ENCODE data around the gene TRMT13. TPM values are rescaled to one million over a fixed set of nuclear protein-coding genes. Genes with fewer than 3 reads are reported as not detected.

TRMT13 gene
- polyA plus RNA-seq, 1 donor (not counting 4 experiments of a cell fraction or from before 2014, with no cell fraction given): 15.3 TPM

GRCh38 chr1:100151679-100152078, 18.7 kb downstream of the TRMT13 start:
- Histone ChIP-seq H3K36me3 (ENCODE audit: control insufficient read depth in 2 of 2, extremely low read depth in 1 of 2, insufficient read depth in 2 of 2, low read length in 2 of 2) (peaks cover 0 to 2% of the 10 kb centered on the region in 2 experiments), H4K20me1 (ENCODE audit: control insufficient read depth, extremely low read depth, insufficient read depth, low read length) (no peaks in the 10 kb centered on the region), H3K9ac (ENCODE audit: control insufficient read depth, extremely low read depth, insufficient read depth, low read length) (no peak overlapping the region), H3K4me1 (ENCODE audit: control insufficient read depth, extremely low read depth, insufficient read depth, low read length) (no peaks in the 10 kb centered on the region), H3K4me3 (ENCODE audit: control insufficient read depth in 2 of 3, extremely low read depth in 1 of 3, insufficient read depth in 2 of 3, low read depth in 1 of 3, low read length in 3 of 3) (no peak overlapping the region), H3K27me3 (ENCODE audit: control insufficient read depth, extremely low read depth, insufficient read depth, low read length) (no peaks in the 10 kb centered on the region), H3K9me1 (ENCODE audit: control insufficient read depth, extremely low read depth, insufficient read depth, low read length) (no peaks in the 10 kb centered on the region), H3K79me2 (ENCODE audit: control insufficient read depth, insufficient read depth, low read length) (no peaks in the 10 kb centered on the region), H3K27ac (ENCODE audit: control insufficient read depth, insufficient read depth, low read length) (no peak overlapping the region), H2AFZ (ENCODE audit: control insufficient read depth, low read length) (no peak overlapping the region), H3K4me2 (ENCODE audit: control insufficient read depth, extremely low read depth, insufficient read depth, low read depth, low read length) (no peak overlapping the region), H3K9me3 (ENCODE audit: control insufficient read depth, low read depth, low read length) (no peaks in the 10 kb centered on the region)
- TF ChIP-seq CTCF (optimal IDR thresholded peaks at IDR 0.05 in 1 of 3, IDR thresholded peaks at IDR 0.05 in 1 of 3, conservative IDR thresholded peaks at IDR 0.05 in 1 of 3; ENCODE audit: extremely low read depth in 1 of 3, insufficient read depth in 2 of 3, low read length in 3 of 3) (no peak), EZH2 (IDR thresholded peaks at IDR 0.05; ENCODE audit: low read length) (no peak)
- DNase-seq (ENCODE audit: low read depth, low spot score) (no peak), FAIRE-seq (no peak)
- dilution Hi-C loops (cut with MboI; ENCODE audit: extremely low pct_ligation_motif_present, low sequenced_read_pairs): no loop called here

GRCh38 chr1:100152271-100152670, 19.3 kb downstream of the TRMT13 start:
- FAIRE-seq (no peak), DNase-seq (ENCODE audit: low read depth, low spot score) (no peak)
- Histone ChIP-seq H3K9me3 (ENCODE audit: control insufficient read depth, low read depth, low read length) (no peaks in the 10 kb centered on the region), H3K27ac (ENCODE audit: control insufficient read depth, insufficient read depth, low read length) (no peak overlapping the region), H3K4me3 (ENCODE audit: control insufficient read depth in 2 of 3, extremely low read depth in 1 of 3, insufficient read depth in 2 of 3, low read depth in 1 of 3, low read length in 3 of 3) (no peak overlapping the region), H3K27me3 (ENCODE audit: control insufficient read depth, extremely low read depth, insufficient read depth, low read length) (no peaks in the 10 kb centered on the region), H2AFZ (ENCODE audit: control insufficient read depth, low read length) (no peak overlapping the region), H3K4me1 (ENCODE audit: control insufficient read depth, extremely low read depth, insufficient read depth, low read length) (no peaks in the 10 kb centered on the region), H3K9ac (ENCODE audit: control insufficient read depth, extremely low read depth, insufficient read depth, low read length) (no peak overlapping the region), H4K20me1 (ENCODE audit: control insufficient read depth, extremely low read depth, insufficient read depth, low read length) (no peaks in the 10 kb centered on the region), H3K79me2 (ENCODE audit: control insufficient read depth, insufficient read depth, low read length) (no peaks in the 10 kb centered on the region), H3K9me1 (ENCODE audit: control insufficient read depth, extremely low read depth, insufficient read depth, low read length) (no peaks in the 10 kb centered on the region), H3K4me2 (ENCODE audit: control insufficient read depth, extremely low read depth, insufficient read depth, low read depth, low read length) (no peak overlapping the region), H3K36me3 (ENCODE audit: control insufficient read depth in 2 of 2, extremely low read depth in 1 of 2, insufficient read depth in 2 of 2, low read length in 2 of 2) (peaks cover 0 to 2% of the 10 kb centered on the region in 2 experiments)
- dilution Hi-C loops (cut with MboI; ENCODE audit: extremely low pct_ligation_motif_present, low sequenced_read_pairs): no loop called here
- no peak for TF ChIP-seq CTCF (optimal IDR thresholded peaks at IDR 0.05 in 1 of 3, IDR thresholded peaks at IDR 0.05 in 1 of 3, conservative IDR thresholded peaks at IDR 0.05 in 1 of 3; ENCODE audit: extremely low read depth in 1 of 3, insufficient read depth in 2 of 3, low read length in 3 of 3)
- TF ChIP-seq EZH2 (IDR thresholded peaks at IDR 0.05; ENCODE audit: low read length): no peak

Data from keratinocyte (primary cell).